ENCODE results near the gene TPO.

The TPO gene

GRCh38 chr2:1437101-1437500 is 23.8 kb downstream of the TPO start:
- no peak for TF ChIP-seq POLR2AphosphoS5 (IDR thresholded peaks at IDR 0.05; ENCODE audit: low read depth, low read length)
- no peak for TF ChIP-seq REST (IDR thresholded peaks at IDR 0.05; ENCODE audit: insufficient read depth in 1 of 2, low read depth in 2 of 2, low read length in 2 of 2)
- TF ChIP-seq TAF1 (IDR thresholded peaks at IDR 0.05; ENCODE audit: borderline replicate concordance, insufficient read depth, low read length) = no peak
- no peak for TF ChIP-seq FOXP2 (optimal IDR thresholded peaks at IDR 0.05; ENCODE audit: borderline replicate concordance, extremely low read depth, extremely low read length, insufficient read depth)
- no peak for TF ChIP-seq SIN3A (IDR thresholded peaks at IDR 0.05; ENCODE audit: borderline replicate concordance, insufficient read depth, low read length)

GRCh38 chr2:1437537-1437936 is 24.3 kb downstream of the TPO start:
- TF ChIP-seq REST (IDR thresholded peaks at IDR 0.05; ENCODE audit: insufficient read depth in 1 of 2, low read depth in 2 of 2, low read length in 2 of 2) (no peak), SIN3A (IDR thresholded peaks at IDR 0.05; ENCODE audit: borderline replicate concordance, insufficient read depth, low read length) (no peak), POLR2AphosphoS5 (IDR thresholded peaks at IDR 0.05; ENCODE audit: low read depth, low read length) (no peak), FOXP2 (optimal IDR thresholded peaks at IDR 0.05; ENCODE audit: borderline replicate concordance, extremely low read depth, extremely low read length, insufficient read depth) (no peak), TAF1 (IDR thresholded peaks at IDR 0.05; ENCODE audit: borderline replicate concordance, insufficient read depth, low read length) (no peak)

- TF ChIP-seq SIN3A (IDR thresholded peaks at IDR 0.05; ENCODE audit: borderline replicate concordance, insufficient read depth, low read length) = no peak
- no peak for TF ChIP-seq POLR2AphosphoS5 (IDR thresholded peaks at IDR 0.05; ENCODE audit: low read depth, low read length)
- TF ChIP-seq FOXP2 (optimal IDR thresholded peaks at IDR 0.05; ENCODE audit: borderline replicate concordance, extremely low read depth, extremely low read length, insufficient read depth) = no peak
- no peak for TF ChIP-seq REST (IDR thresholded peaks at IDR 0.05; ENCODE audit: insufficient read depth in 1 of 2, low read depth in 2 of 2, low read length in 2 of 2)
- no peak for TF ChIP-seq TAF1 (IDR thresholded peaks at IDR 0.05; ENCODE audit: borderline replicate concordance, insufficient read depth, low read length)
These were observed 25.7 kb downstream of the TPO start for GRCh38 chr2:1438972-1439371.

GRCh38 chr2:1440581-1440980 is 27.3 kb downstream of the TPO start:
- TF ChIP-seq FOXP2 (optimal IDR thresholded peaks at IDR 0.05; ENCODE audit: borderline replicate concordance, extremely low read depth, extremely low read length, insufficient read depth) (no peak), POLR2AphosphoS5 (IDR thresholded peaks at IDR 0.05; ENCODE audit: low read depth, low read length) (no peak), SIN3A (IDR thresholded peaks at IDR 0.05; ENCODE audit: borderline replicate concordance, insufficient read depth, low read length) (no peak), REST (IDR thresholded peaks at IDR 0.05; ENCODE audit: insufficient read depth in 1 of 2, low read depth in 2 of 2, low read length in 2 of 2) (no peak)

- no peak for TF ChIP-seq FOXP2 (optimal IDR thresholded peaks at IDR 0.05; ENCODE audit: borderline replicate concordance, extremely low read depth, extremely low read length, insufficient read depth)
- TF ChIP-seq REST (IDR thresholded peaks at IDR 0.05; ENCODE audit: insufficient read depth in 1 of 2, low read depth in 2 of 2, low read length in 2 of 2) = no peak
- no peak for TF ChIP-seq POLR2AphosphoS5 (IDR thresholded peaks at IDR 0.05; ENCODE audit: low read depth, low read length)
- no peak for TF ChIP-seq TAF1 (IDR thresholded peaks at IDR 0.05; ENCODE audit: borderline replicate concordance, insufficient read depth, low read length)
- no peak for TF ChIP-seq SIN3A (IDR thresholded peaks at IDR 0.05; ENCODE audit: borderline replicate concordance, insufficient read depth, low read length)
These were observed 33.0 kb downstream of the TPO start for GRCh38 chr2:1446301-1446700.

All from PFSK-1 (cell line).